Measurements from ENCODE around the gene CKAP4. TPM values are rescaled to one million over a fixed set of nuclear protein-coding genes. Genes with fewer than 3 reads are reported as not detected.

The CKAP4 gene
- total RNA-seq, 1 experiment from 2014 or later, result 69.6 TPM

DNA sequence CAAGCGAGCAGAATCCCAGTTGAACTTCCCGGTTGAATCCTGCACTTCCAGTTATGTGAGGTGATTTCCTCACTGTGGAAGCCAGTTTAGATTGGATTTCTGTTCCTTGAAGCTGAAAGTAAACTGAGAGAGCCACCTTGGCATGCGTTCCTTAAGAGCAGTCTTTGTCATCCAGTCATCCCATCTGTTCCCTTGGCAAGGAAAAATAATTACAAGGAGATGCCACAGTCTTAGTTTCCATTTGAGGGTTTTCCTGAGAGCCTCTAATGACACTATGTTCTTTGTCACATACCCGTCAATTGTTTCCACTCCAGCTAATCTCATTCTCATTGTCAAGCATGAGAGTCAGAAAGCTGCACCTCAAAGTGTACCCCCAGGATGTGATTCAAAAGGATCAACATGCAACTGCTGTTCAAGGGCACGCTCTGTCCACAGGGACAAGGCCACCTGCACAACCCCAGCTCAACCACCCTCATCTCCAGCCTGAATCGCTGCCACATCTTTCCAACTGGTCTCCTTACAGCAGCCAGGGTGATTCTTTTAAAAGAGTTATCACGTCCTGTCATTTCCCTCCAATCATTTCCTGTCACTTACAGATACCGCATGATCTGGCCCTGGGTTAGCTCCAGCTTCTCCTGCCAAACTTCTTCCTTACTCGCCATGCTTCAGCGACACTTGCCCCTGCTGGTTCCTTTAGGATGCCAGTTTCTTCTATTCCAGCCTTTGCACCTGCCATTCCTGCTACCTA lies 36.7 kb upstream of the CKAP4 start:
- Mint-ChIP-seq H3K36me3 (no peaks in the 10 kb centered on the region), H3K27ac (no peak overlapping the region), H3K9me3 (no peaks in the 10 kb centered on the region), H3K4me3 (no peak overlapping the region), H3K4me1 (no peaks in the 10 kb centered on the region), H3K27me3 (ENCODE audit: low read depth) (no peaks in the 10 kb centered on the region)
- POLR2A ChIA-PET, result interaction anchor here (0.5 kb wide), 1 partner anchor 67 kb away, joined by 6 read pairs; no protein-coding TSS in a partner anchor
- no peak for ATAC-seq
- DNase-seq (ENCODE audit: low spot score), result no peak
- TF ChIP-seq GABPB1 (CRISPR knock-in tag; IDR thresholded peaks at IDR 0.05) (peak; percentile 95), TEAD1 (CRISPR knock-in tag; IDR thresholded peaks at IDR 0.05) (no peak), NR1H2 (CRISPR knock-in tag; IDR thresholded peaks at IDR 0.05) (no peak)
- TF ChIP-seq, protein P1, sequence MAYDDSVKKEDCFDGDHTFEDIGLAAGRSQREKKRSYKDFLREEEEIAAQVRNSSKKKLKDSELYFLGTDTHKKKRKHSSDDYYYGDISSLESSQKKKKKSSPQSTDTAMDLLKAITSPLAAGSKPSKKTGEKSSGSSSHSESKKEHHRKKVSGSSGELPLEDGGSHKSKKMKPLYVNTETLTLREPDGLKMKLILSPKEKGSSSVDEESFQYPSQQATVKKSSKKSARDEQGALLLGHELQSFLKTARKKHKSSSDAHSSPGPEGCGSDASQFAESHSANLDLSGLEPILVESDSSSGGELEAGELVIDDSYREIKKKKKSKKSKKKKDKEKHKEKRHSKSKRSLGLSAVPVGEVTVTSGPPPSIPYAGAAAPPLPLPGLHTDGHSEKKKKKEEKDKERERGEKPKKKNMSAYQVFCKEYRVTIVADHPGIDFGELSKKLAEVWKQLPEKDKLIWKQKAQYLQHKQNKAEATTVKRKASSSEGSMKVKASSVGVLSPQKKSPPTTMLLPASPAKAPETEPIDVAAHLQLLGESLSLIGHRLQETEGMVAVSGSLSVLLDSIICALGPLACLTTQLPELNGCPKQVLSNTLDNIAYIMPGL (CRISPR knock-in tag; IDR thresholded peaks at IDR 0.05), result no peak
- CTCF ChIA-PET, result interaction anchor here (0.7 to 2.1 kb wide), 4 partner anchors 53 to 205 kb away, joined by 3 to 6 read pairs (median 5); no protein-coding TSS in a partner anchor

GRCh38 chr12:106282457-106283097 lies 34.8 kb upstream of the CKAP4 start:
- ATAC-seq (peak; percentile 95), DNase-seq (ENCODE audit: low spot score) (peak; percentile 30)
- CTCF ChIA-PET, result interaction anchor here (0.5 to 2.2 kb wide), 38 partner anchors 10 to 1229 kb away, joined by 3 to 73 read pairs (median 4); partner anchors contain the start of genes CKAP4, POLR3B and TCP11L2
- no peaks in the 10 kb centered on the region for H3K4me1 Mint-ChIP-seq
- no peak overlapping the region for H3K4me3 Mint-ChIP-seq
- peak; percentile 74; the same call in 1 of the 2 replicates for TF ChIP-seq GABPB1 (CRISPR knock-in tag; IDR thresholded peaks at IDR 0.05)
- TF ChIP-seq ETV6 (CRISPR knock-in tag; IDR thresholded peaks at IDR 0.05), result 0 out of 2 replicates have a peak, but pooled peaks have one; percentile 17
- TF ChIP-seq, protein P2, sequence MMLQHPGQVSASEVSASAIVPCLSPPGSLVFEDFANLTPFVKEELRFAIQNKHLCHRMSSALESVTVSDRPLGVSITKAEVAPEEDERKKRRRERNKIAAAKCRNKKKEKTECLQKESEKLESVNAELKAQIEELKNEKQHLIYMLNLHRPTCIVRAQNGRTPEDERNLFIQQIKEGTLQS (CRISPR knock-in tag; conservative IDR thresholded peaks at IDR 0.05), result no peak
- peak; percentile 72 for TF ChIP-seq CTCF (IDR thresholded peaks at IDR 0.05)
- no peak for TF ChIP-seq GTF2I (CRISPR knock-in tag; conservative IDR thresholded peaks at IDR 0.05)
- no peaks in the 10 kb centered on the region for H3K36me3 Mint-ChIP-seq
- H3K27ac Mint-ChIP-seq, result no peak overlapping the region
- POLR2A ChIA-PET, result interaction anchor here (1.0 to 1.1 kb wide), 2 partner anchors 15 to 56 kb away, joined by 3 to 4 read pairs; no protein-coding TSS in a partner anchor
- H3K9me3 Mint-ChIP-seq, result no peaks in the 10 kb centered on the region
- no peaks in the 10 kb centered on the region for H3K27me3 Mint-ChIP-seq (ENCODE audit: low read depth)

- no peak overlapping the region for H3K4me3 Mint-ChIP-seq
- no peaks in the 10 kb centered on the region for H3K36me3 Mint-ChIP-seq
- ChIA-PET CTCF (interaction anchor here (1.0 to 2.2 kb wide), 23 partner anchors 9 to 862 kb away, joined by 3 to 73 read pairs (median 6); partner anchors contain the start of genes POLR3B and TCP11L2), POLR2A (interaction anchor here (1.0 to 1.1 kb wide), 2 partner anchors 16 to 55 kb away, joined by 3 to 4 read pairs; no protein-coding TSS in a partner anchor)
- H3K27me3 Mint-ChIP-seq (ENCODE audit: low read depth), result no peaks in the 10 kb centered on the region
- no peak for ATAC-seq
- no peak for DNase-seq (ENCODE audit: low spot score)
- H3K9me3 Mint-ChIP-seq, result no peaks in the 10 kb centered on the region
- no peak overlapping the region for H3K27ac Mint-ChIP-seq
- peaks cover 3% of the 10 kb centered on the region; the same call in 1 of the 2 replicates for H3K4me1 Mint-ChIP-seq
- TF ChIP-seq IRF2 (CRISPR knock-in tag; IDR thresholded peaks at IDR 0.05; ENCODE audit: borderline replicate concordance, low read depth) (no peak), KAT7 (CRISPR knock-in tag; IDR thresholded peaks at IDR 0.05; ENCODE audit: borderline replicate concordance) (no peak), SMAD4 (CRISPR knock-in tag; IDR thresholded peaks at IDR 0.05) (no peak), SP1 (CRISPR knock-in tag; conservative IDR thresholded peaks at IDR 0.05) (no peak), OVOL2 (CRISPR knock-in tag; IDR thresholded peaks at IDR 0.05; ENCODE audit: borderline replicate concordance) (no peak), TEAD1 (CRISPR knock-in tag; IDR thresholded peaks at IDR 0.05) (no peak), ESRRA (CRISPR knock-in tag; IDR thresholded peaks at IDR 0.05; ENCODE audit: borderline replicate concordance) (no peak), JAZF1 (CRISPR knock-in tag; IDR thresholded peaks at IDR 0.05) (no peak), PRRX2 (CRISPR knock-in tag; IDR thresholded peaks at IDR 0.05) (no peak), AR (CRISPR knock-in tag; IDR thresholded peaks at IDR 0.05) (no peak), ZNF671 (CRISPR knock-in tag; IDR thresholded peaks at IDR 0.05) (no peak), MXD4 (CRISPR knock-in tag; IDR thresholded peaks at IDR 0.05; ENCODE audit: borderline replicate concordance) (no peak)
- TF ChIP-seq, protein P3, sequence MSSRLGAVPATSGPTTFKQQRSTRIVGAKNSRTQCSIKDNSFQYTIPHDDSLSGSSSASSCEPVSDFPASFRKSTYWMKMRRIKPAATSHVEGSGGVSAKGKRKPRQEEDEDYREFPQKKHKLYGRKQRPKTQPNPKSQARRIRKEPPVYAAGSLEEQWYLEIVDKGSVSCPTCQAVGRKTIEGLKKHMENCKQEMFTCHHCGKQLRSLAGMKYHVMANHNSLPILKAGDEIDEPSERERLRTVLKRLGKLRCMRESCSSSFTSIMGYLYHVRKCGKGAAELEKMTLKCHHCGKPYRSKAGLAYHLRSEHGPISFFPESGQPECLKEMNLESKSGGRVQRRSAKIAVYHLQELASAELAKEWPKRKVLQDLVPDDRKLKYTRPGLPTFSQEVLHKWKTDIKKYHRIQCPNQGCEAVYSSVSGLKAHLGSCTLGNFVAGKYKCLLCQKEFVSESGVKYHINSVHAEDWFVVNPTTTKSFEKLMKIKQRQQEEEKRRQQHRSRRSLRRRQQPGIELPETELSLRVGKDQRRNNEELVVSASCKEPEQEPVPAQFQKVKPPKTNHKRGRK (CRISPR knock-in tag; IDR thresholded peaks at IDR 0.05; ENCODE audit: borderline replicate concordance), result no peak
- TF ChIP-seq, protein P4, sequence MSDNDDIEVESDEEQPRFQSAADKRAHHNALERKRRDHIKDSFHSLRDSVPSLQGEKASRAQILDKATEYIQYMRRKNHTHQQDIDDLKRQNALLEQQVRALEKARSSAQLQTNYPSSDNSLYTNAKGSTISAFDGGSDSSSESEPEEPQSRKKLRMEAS (CRISPR knock-in tag; IDR thresholded peaks at IDR 0.05), result no peak
These were observed 34.0 kb upstream of the CKAP4 start for GRCh38 chr12:106281804-106282203.
